Uterus (tissue), 2 donors: ENCODE results near the gene SEPTIN8.

Source experiments
- CTCF ChIP-seq, 4 experiments: fragments of 200-600 bp in 2 of 4; fragments of 450-650 bp in 2 of 4; sonication (generic) in 2 of 4; IDR thresholded peaks; one replicate each; pipeline ENCODE4 v1.5.1; 2016 to 2019; ENCODE audit warnings: antibody characterized with exemption in 4 of 4, mild to moderate bottlenecking in 2 of 4, moderate library complexity in 1 of 4
- POLR2A ChIP-seq, 2 donors: fragments of 450-650 bp; IDR thresholded peaks; one replicate each; pipeline ENCODE4 v1.6.1; 2016; ENCODE audit warnings: antibody characterized with exemption in 2 of 2, mild to moderate bottlenecking in 1 of 2, moderate library complexity in 1 of 2

DNA sequence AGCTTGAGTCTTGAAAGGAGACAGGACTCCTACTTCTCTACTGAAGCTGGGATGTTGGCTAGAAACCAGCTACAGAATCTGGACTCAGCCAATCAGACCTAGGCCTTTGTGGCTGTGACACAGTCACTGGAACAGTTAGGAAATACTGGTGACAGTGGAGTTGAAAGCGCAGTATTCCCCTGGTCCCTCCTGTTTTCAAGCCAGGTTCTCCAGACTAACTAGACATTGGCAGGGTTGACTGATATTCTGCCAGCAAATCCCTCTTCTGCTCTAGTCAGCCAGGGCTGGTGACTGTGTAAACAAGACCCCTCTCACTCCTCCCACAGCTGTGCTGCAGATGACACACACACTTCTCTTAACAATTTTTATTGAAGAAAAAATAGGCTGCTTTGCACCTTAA lies 44.8 kb upstream of the SEPTIN8 start:
- TF ChIP-seq CTCF (IDR thresholded peaks at IDR 0.05) (no peak), POLR2A (IDR thresholded peaks at IDR 0.05) (no peak)
